ENCODE data around the gene TRAPPC1. TPM values are rescaled to one million over a fixed set of nuclear protein-coding genes. Genes with fewer than 3 reads are reported as not detected.

TRAPPC1 gene
- total and polyA plus RNA-seq, 2 of the 8 experiments (the other 6 are each of a cell fraction or from before 2014, with no cell fraction given) = 114 to 170 TPM

- TF ChIP-seq, protein P1, sequence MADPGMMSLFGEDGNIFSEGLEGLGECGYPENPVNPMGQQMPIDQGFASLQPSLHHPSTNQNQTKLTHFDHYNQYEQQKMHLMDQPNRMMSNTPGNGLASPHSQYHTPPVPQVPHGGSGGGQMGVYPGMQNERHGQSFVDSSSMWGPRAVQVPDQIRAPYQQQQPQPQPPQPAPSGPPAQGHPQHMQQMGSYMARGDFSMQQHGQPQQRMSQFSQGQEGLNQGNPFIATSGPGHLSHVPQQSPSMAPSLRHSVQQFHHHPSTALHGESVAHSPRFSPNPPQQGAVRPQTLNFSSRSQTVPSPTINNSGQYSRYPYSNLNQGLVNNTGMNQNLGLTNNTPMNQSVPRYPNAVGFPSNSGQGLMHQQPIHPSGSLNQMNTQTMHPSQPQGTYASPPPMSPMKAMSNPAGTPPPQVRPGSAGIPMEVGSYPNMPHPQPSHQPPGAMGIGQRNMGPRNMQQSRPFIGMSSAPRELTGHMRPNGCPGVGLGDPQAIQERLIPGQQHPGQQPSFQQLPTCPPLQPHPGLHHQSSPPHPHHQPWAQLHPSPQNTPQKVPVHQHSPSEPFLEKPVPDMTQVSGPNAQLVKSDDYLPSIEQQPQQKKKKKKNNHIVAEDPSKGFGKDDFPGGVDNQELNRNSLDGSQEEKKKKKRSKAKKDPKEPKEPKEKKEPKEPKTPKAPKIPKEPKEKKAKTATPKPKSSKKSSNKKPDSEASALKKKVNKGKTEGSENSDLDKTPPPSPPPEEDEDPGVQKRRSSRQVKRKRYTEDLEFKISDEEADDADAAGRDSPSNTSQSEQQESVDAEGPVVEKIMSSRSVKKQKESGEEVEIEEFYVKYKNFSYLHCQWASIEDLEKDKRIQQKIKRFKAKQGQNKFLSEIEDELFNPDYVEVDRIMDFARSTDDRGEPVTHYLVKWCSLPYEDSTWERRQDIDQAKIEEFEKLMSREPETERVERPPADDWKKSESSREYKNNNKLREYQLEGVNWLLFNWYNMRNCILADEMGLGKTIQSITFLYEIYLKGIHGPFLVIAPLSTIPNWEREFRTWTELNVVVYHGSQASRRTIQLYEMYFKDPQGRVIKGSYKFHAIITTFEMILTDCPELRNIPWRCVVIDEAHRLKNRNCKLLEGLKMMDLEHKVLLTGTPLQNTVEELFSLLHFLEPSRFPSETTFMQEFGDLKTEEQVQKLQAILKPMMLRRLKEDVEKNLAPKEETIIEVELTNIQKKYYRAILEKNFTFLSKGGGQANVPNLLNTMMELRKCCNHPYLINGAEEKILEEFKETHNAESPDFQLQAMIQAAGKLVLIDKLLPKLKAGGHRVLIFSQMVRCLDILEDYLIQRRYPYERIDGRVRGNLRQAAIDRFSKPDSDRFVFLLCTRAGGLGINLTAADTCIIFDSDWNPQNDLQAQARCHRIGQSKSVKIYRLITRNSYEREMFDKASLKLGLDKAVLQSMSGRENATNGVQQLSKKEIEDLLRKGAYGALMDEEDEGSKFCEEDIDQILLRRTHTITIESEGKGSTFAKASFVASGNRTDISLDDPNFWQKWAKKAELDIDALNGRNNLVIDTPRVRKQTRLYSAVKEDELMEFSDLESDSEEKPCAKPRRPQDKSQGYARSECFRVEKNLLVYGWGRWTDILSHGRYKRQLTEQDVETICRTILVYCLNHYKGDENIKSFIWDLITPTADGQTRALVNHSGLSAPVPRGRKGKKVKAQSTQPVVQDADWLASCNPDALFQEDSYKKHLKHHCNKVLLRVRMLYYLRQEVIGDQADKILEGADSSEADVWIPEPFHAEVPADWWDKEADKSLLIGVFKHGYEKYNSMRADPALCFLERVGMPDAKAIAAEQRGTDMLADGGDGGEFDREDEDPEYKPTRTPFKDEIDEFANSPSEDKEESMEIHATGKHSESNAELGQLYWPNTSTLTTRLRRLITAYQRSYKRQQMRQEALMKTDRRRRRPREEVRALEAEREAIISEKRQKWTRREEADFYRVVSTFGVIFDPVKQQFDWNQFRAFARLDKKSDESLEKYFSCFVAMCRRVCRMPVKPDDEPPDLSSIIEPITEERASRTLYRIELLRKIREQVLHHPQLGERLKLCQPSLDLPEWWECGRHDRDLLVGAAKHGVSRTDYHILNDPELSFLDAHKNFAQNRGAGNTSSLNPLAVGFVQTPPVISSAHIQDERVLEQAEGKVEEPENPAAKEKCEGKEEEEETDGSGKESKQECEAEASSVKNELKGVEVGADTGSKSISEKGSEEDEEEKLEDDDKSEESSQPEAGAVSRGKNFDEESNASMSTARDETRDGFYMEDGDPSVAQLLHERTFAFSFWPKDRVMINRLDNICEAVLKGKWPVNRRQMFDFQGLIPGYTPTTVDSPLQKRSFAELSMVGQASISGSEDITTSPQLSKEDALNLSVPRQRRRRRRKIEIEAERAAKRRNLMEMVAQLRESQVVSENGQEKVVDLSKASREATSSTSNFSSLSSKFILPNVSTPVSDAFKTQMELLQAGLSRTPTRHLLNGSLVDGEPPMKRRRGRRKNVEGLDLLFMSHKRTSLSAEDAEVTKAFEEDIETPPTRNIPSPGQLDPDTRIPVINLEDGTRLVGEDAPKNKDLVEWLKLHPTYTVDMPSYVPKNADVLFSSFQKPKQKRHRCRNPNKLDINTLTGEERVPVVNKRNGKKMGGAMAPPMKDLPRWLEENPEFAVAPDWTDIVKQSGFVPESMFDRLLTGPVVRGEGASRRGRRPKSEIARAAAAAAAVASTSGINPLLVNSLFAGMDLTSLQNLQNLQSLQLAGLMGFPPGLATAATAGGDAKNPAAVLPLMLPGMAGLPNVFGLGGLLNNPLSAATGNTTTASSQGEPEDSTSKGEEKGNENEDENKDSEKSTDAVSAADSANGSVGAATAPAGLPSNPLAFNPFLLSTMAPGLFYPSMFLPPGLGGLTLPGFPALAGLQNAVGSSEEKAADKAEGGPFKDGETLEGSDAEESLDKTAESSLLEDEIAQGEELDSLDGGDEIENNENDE (IDR thresholded peaks at IDR 0.05; ENCODE audit: insufficient replicate concordance, low read length) = no peak
- TF ChIP-seq HDAC2 (IDR thresholded peaks at IDR 0.05; ENCODE audit: borderline replicate concordance in 1 of 2, low read depth in 2 of 2, low read length in 2 of 2) (no peak), SUZ12 (IDR thresholded peaks at IDR 0.05; ENCODE audit: low read length) (no peak), SP2 (IDR thresholded peaks at IDR 0.05; ENCODE audit: low read length) (no peak), CHD2 (IDR thresholded peaks at IDR 0.05; ENCODE audit: low read length) (no peak), RNF2 (IDR thresholded peaks at IDR 0.05; ENCODE audit: borderline replicate concordance, low read depth, low read length, missing control alignments, poor library complexity, severe bottlenecking) (no peak), EP300 (IDR thresholded peaks at IDR 0.05; ENCODE audit: borderline replicate concordance in 1 of 2, low read depth in 2 of 2, low read length in 2 of 2) (no peak)
- TF ChIP-seq, protein P2, sequence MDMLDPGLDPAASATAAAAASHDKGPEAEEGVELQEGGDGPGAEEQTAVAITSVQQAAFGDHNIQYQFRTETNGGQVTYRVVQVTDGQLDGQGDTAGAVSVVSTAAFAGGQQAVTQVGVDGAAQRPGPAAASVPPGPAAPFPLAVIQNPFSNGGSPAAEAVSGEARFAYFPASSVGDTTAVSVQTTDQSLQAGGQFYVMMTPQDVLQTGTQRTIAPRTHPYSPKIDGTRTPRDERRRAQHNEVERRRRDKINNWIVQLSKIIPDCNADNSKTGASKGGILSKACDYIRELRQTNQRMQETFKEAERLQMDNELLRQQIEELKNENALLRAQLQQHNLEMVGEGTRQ (IDR thresholded peaks at IDR 0.05; ENCODE audit: low read length) = no peak
Measured at GRCh38 chr17:7971651-7972050, 39.9 kb upstream of the TRAPPC1 start (continued).
